GM21737 (cell line): ENCODE data around the gene MMP24.
"Not testable (repeated sequence)": the region's sequence is repeated elsewhere in the genome, so short reads cannot be mapped to it uniquely, and the experiment has no call there.

ENCODE experiments used
- ATAC-seq: cut with Tn5 transposase; IDR thresholded peaks from one replicate; pipeline ENCODE4 v1.9.1; 2021; ENCODE audit warnings: mild to moderate bottlenecking, moderate library complexity; ENCODE audit not compliant: unreplicated experiment

Gene MMP24

GRCh38 chr20:35305682-35306556 lies 79.4 kb downstream of the MMP24 start:
- ATAC-seq: no peak

GRCh38 chr20:35306931-35307517 lies 80.5 kb downstream of the MMP24 start:
- no peak for ATAC-seq

GRCh38 chr20:35307666-35308653 lies 81.5 kb downstream of the MMP24 start:
- no peak for ATAC-seq

- ATAC-seq: no peak
These were observed 84.9 kb downstream of the MMP24 start for GRCh38 chr20:35311409-35311808.

- ATAC-seq: no peak
These were observed 85.3 kb downstream of the MMP24 start for GRCh38 chr20:35311822-35312221.

- no peak for ATAC-seq
These were observed 85.8 kb downstream of the MMP24 start for GRCh38 chr20:35312318-35312717.

GRCh38 chr20:35314816-35315631 lies 88.5 kb downstream of the MMP24 start:
- ATAC-seq: no peak

GRCh38 chr20:35315632-35316020 lies 89.1 kb downstream of the MMP24 start:
- not testable (repeated sequence) for ATAC-seq

- no peak for ATAC-seq
These were observed 89.6 kb downstream of the MMP24 start for GRCh38 chr20:35316086-35316485.

- ATAC-seq: no peak
These were observed 91.1 kb downstream of the MMP24 start for GRCh38 chr20:35317416-35318210.

- ATAC-seq: no peak
These were observed 92.1 kb downstream of the MMP24 start for GRCh38 chr20:35318502-35319157.

GRCh38 chr20:35319192-35319870 lies 92.8 kb downstream of the MMP24 start:
- no peak for ATAC-seq

- no peak for ATAC-seq
These were observed 93.3 kb downstream of the MMP24 start for GRCh38 chr20:35319871-35320197.

GRCh38 chr20:35320396-35321126 lies 94.1 kb downstream of the MMP24 start:
- ATAC-seq: no peak

GRCh38 chr20:35325401-35325800 lies 98.9 kb downstream of the MMP24 start:
- ATAC-seq: no peak

- ATAC-seq: no peak
These were observed 99.7 kb downstream of the MMP24 start for GRCh38 chr20:35326021-35326739.
